Activated B cell treated with CpG ODN at 0.5 μM for 24 hours (primary cell): ENCODE results near the gene ABCA13. TPM values are rescaled to one million over a fixed set of nuclear protein-coding genes. Genes with fewer than 3 reads are reported as not detected.

Source experiments
- ATAC-seq: fragments of 200-7000 bp; cut with Tn5 transposase; one replicate; pipeline ENCODE4 v1.10.0; 2021; ENCODE audit warnings: low read depth, mild to moderate bottlenecking, moderate library complexity
- CTCF ChIA-PET: fragments of 350-600 bp; sonication (Branson Sonifier 250); formaldehyde crosslinking; loops from one replicate; lab custom pipeline; 2021; ENCODE audit warnings: antibody characterized with exemption; lab: Charles Lee
- POLR2A ChIA-PET: fragments of 350-600 bp; sonication (Branson Sonifier 250); formaldehyde crosslinking; loops from one replicate; lab custom pipeline; 2021; ENCODE audit warnings: antibody characterized with exemption; lab: Charles Lee
- DNase-seq: peaks from one replicate; pipeline ENCODE4 v3.0.0; 2022
- H3K27ac Mint-ChIP-seq: one replicate; pipeline ENCODE4 v1.8.0; 2020; ENCODE audit warnings: mixed read lengths
- H3K27me3 Mint-ChIP-seq: one replicate; pipeline ENCODE4 v1.8.0; 2021; ENCODE audit warnings: mixed read lengths
- H3K36me3 Mint-ChIP-seq: one replicate; pipeline ENCODE4 v1.8.0; 2021; ENCODE audit warnings: low read depth, mixed read lengths
- H3K4me1 Mint-ChIP-seq: one replicate; pipeline ENCODE4 v1.8.0; 2021; ENCODE audit warnings: mixed read lengths
- H3K4me3 Mint-ChIP-seq: one replicate; pipeline ENCODE4 v1.8.0; 2020; ENCODE audit warnings: mild to moderate bottlenecking, mixed read lengths
- H3K9me3 Mint-ChIP-seq: one replicate; pipeline ENCODE4 v1.8.0; 2020; ENCODE audit warnings: mixed read lengths
- CTCF ChIP-seq: fragments of 200-600 bp; IDR thresholded peaks from one replicate; pipeline ENCODE4 v1.8.0; 2022; ENCODE audit warnings: antibody characterized with exemption, mild to moderate bottlenecking
- intact Hi-C: fragments of 100-400 bp; cut with micrococcal nuclease; formaldehyde crosslinking; loops from one replicate; pipeline ENCODE4 v1.15.1; 2024
- total RNA-seq: library from RNA; stranded (reverse); gene quantifications from 2 replicates; pipeline ENCODE4 v1.2.3, GENCODE V29; 2022

Gene ABCA13
- total RNA-seq, 1 donor from 2014 or later, result not detected

GRCh38 chr7:48279420-48279819 is 108.2 kb downstream of the ABCA13 start:
- no peak for ATAC-seq
- TF ChIP-seq CTCF, result no peak
- ChIA-PET POLR2A (no interaction called here), CTCF (no interaction called here)
- no peaks in the 10 kb centered on the region for H3K36me3 Mint-ChIP-seq
- intact Hi-C loops, result no loop called here
- H3K4me3 Mint-ChIP-seq, result no peak overlapping the region
- no peak overlapping the region for H3K27ac Mint-ChIP-seq
- H3K27me3 Mint-ChIP-seq, result peaks cover 3% of the 10 kb centered on the region
- no peaks in the 10 kb centered on the region for H3K9me3 Mint-ChIP-seq
- no peaks in the 10 kb centered on the region for H3K4me1 Mint-ChIP-seq
- no peak for DNase-seq

- Mint-ChIP-seq H3K9me3 (no peaks in the 10 kb centered on the region), H3K36me3 (no peaks in the 10 kb centered on the region), H3K27me3 (peaks cover 6% of the 10 kb centered on the region), H3K4me1 (no peaks in the 10 kb centered on the region), H3K4me3 (no peak overlapping the region), H3K27ac (no peak overlapping the region)
- no peak for TF ChIP-seq CTCF
- ATAC-seq (no peak), DNase-seq (no peak)
- intact Hi-C loops, result no loop called here
- CTCF ChIA-PET, result no interaction called here
- POLR2A ChIA-PET, result no interaction called here
These were observed 108.8 kb downstream of the ABCA13 start for GRCh38 chr7:48280100-48280499.

GRCh38 chr7:48285373-48285772 is 114.1 kb downstream of the ABCA13 start:
- ChIA-PET POLR2A (no interaction called here), CTCF (no interaction called here)
- TF ChIP-seq CTCF, result no peak
- Mint-ChIP-seq H3K9me3 (no peaks in the 10 kb centered on the region), H3K27ac (no peak overlapping the region), H3K4me3 (no peak overlapping the region), H3K36me3 (no peaks in the 10 kb centered on the region), H3K27me3 (peaks cover 9% of the 10 kb centered on the region), H3K4me1 (no peaks in the 10 kb centered on the region)
- DNase-seq (no peak), ATAC-seq (no peak)
- intact Hi-C loops, result no loop called here

GRCh38 chr7:48286836-48287235 is 115.6 kb downstream of the ABCA13 start:
- no peaks in the 10 kb centered on the region for H3K4me1 Mint-ChIP-seq
- TF ChIP-seq CTCF, result no peak
- no peaks in the 10 kb centered on the region for H3K9me3 Mint-ChIP-seq
- no peak overlapping the region for H3K4me3 Mint-ChIP-seq
- peaks cover 8% of the 10 kb centered on the region for H3K27me3 Mint-ChIP-seq
- no peak for DNase-seq
- no peak overlapping the region for H3K27ac Mint-ChIP-seq
- intact Hi-C loops, result no loop called here
- POLR2A ChIA-PET, result no interaction called here
- ATAC-seq, result no peak
- CTCF ChIA-PET, result no interaction called here
- H3K36me3 Mint-ChIP-seq, result no peaks in the 10 kb centered on the region

GRCh38 chr7:48289656-48290055 is 118.4 kb downstream of the ABCA13 start:
- no peak for TF ChIP-seq CTCF
- no peaks in the 10 kb centered on the region for H3K9me3 Mint-ChIP-seq

More at GRCh38 chr7:48289656-48290055, 118.4 kb downstream of the ABCA13 start:
- POLR2A ChIA-PET, result no interaction called here
- H3K27me3 Mint-ChIP-seq, result peaks cover 6% of the 10 kb centered on the region
- H3K27ac Mint-ChIP-seq, result no peak overlapping the region
- DNase-seq (no peak), ATAC-seq (no peak)
- H3K4me1 Mint-ChIP-seq, result no peaks in the 10 kb centered on the region
- intact Hi-C loops, result no loop called here
- H3K36me3 Mint-ChIP-seq, result no peaks in the 10 kb centered on the region
- CTCF ChIA-PET, result no interaction called here
- no peak overlapping the region for H3K4me3 Mint-ChIP-seq
